GM19035 (cell line): ENCODE data around the gene RAD18.

Experiments
- ATAC-seq: cut with Tn5 transposase; IDR thresholded peaks from one replicate; pipeline ENCODE4 v1.9.1; 2021; ENCODE audit not compliant: unreplicated experiment

Gene RAD18

DNA sequence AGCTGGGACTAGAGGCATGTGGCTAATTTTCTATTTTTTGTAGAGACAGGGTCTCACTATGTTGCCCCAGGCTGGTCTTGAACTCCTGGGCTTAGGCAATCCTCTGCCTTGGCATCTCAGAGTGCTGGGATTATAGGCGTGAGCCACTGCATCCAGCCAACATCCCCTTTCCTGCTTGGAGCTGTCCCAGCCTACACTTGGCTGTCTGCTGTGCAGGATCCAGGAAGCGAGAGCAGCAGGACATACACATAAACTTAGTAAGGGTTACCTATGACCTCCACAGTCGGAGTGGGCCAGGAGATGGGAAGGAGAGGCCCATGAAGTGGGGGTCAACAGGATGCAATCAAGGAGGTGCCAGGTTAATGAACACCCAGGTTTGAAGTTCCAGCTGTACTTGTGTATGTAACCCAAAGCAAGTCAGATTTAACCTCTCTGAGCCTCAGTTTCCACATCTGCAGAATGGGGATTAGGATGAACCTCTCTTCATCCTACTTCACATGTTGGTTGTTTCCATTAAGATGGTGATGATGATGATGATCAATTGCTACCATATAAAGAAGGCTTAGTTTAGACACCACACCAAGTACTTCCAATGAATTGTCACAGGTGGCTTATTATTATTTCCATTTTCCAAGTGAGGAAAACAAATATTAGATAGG, 124.4 kb downstream of the RAD18 start:
- ATAC-seq = no peak

DNA sequence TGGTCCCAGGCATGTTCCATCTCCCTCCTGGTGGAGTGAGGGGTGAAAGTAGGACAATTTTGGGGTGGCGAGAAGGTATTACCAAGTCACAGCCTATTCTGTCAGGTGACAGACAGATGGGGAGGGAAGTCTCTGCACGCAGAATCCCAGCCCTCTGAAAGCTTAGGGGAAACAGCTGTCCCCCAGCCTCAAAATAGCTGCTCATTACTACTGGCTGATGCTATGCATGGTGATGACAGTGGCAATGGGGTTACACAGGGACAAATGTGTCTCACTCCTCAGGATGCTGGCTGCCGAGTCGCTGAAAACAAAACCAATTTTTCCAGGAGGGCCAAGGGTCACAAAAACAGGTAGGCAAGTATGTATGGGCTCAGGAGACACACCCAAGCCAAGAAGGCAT, 125.0 kb downstream of the RAD18 start:
- no peak for ATAC-seq

- no peak for ATAC-seq
Observed at GRCh38 chr3:8837162-8837561, 126.1 kb downstream of the RAD18 start.

DNA sequence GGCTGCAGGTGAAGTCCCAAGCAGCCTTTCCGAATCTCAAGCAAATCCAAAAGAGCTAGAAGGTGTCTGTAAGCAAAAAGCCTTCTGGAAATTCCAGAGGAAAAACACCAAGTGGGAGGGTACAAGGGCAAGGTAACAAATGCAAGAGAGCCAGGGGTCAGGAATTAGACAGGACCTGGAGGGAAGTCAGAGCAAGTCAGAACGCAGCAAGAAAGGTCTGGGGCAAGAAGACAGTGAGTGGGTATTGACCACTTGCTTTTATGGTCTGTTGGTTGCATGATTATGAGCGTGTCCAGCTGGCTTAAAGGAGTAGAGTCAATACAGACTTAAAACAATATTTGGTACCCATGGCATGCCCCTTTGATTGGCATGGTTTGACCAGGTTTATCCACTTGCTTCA, 127.2 kb downstream of the RAD18 start:
- no peak for ATAC-seq

DNA sequence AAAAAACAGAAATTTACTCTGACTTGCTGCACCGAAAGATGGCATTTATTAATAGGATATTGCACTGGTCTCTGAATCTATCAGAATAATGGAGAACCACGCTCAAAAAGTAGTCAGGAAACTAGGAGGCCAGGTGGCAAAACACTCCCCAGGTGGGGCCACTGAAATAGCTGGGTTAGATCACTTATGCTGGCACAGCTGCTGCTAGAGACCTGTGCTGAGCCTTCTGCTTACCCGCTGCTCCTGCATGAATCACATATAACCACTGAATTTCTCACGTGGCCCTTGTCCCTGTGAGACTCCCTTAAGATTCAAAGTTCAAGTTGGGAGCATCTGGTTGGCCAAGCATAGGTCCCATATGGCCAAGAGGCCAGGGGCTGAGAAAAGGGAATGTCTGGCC, 127.9 kb downstream of the RAD18 start:
- no peak for ATAC-seq

DNA sequence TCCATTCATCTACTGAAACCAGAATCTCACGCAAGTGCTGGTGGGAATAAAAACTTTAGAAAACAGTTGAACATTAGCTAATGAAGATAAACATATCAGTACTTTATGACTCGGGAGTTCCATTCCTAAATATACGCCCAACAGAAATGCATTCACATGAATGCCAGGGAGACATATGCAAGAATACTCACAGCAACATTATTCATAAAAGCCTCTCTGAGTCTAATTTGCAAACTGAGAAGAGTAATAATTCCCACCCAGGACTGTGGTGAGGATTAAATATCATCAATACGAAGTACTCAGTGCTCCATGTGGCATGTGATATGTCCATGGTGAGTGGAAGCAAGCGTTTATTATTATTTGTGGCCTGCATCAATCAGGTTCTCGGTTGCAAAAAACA, 128.3 kb downstream of the RAD18 start:
- no peak for ATAC-seq

DNA sequence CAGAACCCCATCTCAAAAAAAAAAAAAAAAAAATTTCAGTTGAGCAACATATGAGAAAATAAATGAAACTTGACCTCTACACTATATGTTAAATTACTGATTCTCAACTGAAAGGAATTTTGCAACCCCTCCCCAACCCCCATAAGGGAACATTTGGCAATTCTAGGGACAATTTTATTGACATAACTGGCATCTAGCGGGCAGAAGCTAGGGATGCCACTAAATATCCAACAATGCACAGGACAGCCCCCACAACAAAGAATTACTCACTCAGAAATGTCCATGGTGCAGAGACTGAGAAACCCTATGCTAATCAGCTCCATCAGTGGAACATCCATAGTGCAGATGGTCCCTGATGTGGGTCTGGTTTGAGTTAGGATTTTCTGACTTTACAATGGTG, 135.6 kb downstream of the RAD18 start:
- ATAC-seq = no peak
